PC-9 (cell line): ENCODE results near the gene RCSD1.

Experiments used
- EZH2 ChIP-seq: fragments of 200-600 bp; sonication (generic); IDR thresholded peaks from 2 replicates; pipeline ENCODE4 v1.8.0; 2017; ENCODE audit warnings: antibody characterized with exemption, low read depth
- TF ChIP-seq, protein P1 (sequence below): fragments of 200-600 bp; sonication (generic); conservative IDR thresholded peaks from 2 replicates; pipeline ENCODE4 v1.6.1; 2017; ENCODE audit warnings: mixed run types, antibody characterized with exemption, mild to moderate bottlenecking, moderate library complexity

DNA sequence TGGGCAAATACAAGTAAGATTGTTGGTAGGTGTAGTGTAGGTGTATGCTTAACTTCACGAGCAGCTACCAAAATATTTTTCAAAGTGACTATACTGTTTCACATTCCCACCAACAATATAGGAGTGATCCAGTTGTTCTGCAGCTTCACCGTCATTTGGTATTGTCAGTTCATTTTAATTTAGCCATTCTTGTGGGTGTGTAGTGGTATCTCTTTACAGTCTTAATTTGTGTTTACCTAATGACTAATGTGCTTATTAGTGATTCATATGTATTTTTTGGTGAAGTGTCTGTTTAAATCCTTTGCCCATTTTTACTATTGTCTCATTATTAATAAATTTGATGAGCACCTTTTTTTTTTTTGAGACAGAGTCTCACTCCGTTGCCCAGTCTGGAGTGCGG, 35.4 kb downstream of the RCSD1 start:
- TF ChIP-seq, protein P1, sequence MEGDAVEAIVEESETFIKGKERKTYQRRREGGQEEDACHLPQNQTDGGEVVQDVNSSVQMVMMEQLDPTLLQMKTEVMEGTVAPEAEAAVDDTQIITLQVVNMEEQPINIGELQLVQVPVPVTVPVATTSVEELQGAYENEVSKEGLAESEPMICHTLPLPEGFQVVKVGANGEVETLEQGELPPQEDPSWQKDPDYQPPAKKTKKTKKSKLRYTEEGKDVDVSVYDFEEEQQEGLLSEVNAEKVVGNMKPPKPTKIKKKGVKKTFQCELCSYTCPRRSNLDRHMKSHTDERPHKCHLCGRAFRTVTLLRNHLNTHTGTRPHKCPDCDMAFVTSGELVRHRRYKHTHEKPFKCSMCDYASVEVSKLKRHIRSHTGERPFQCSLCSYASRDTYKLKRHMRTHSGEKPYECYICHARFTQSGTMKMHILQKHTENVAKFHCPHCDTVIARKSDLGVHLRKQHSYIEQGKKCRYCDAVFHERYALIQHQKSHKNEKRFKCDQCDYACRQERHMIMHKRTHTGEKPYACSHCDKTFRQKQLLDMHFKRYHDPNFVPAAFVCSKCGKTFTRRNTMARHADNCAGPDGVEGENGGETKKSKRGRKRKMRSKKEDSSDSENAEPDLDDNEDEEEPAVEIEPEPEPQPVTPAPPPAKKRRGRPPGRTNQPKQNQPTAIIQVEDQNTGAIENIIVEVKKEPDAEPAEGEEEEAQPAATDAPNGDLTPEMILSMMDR = no peak
- no peak for TF ChIP-seq EZH2
